SKM-1 treated with dmso at 0.1 percent for 144 hours (cell line): ENCODE results near the gene ZEB1.
"Not testable (repeated sequence)": the region's sequence is repeated elsewhere in the genome, so short reads cannot be mapped to it uniquely, and the experiment has no call there.

ENCODE experiments used
- DNase-seq: peaks from one replicate; lab custom pipeline; 2025; ENCODE audit not compliant: unreplicated experiment; lab: John Stamatoyannopoulos, UW

Gene ZEB1

DNA sequence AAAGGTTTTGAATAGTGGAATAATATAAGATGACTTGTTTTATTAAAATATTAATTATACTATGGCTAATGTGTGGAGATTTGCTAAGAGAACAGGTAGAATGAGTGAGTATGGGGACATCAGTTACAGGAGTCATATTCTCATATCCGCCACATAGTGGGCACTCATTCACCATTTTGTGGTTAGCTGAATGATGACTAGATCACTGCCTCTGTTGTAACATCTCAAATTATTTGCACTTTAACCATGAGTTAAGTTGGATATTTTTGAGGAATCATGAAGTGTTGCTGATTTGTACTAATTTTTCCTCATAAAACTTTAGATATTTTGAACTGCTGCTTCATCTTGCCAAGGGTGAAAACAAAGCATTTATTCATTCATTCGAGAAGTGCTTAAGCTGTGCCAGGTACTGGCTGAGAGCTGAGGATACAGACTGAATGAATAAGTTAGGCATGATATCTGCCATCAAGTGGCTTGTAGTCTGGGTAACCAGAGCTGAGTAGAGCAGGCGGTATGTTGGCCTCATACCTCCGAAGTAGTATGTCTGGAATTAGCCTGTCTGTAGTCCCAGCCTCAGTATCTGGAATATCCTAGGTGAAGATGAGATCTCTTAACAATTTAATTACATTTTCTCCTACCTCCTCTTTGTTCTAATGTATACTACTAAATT is 100.5 kb downstream of the ZEB1 start:
- no peak for DNase-seq

DNA sequence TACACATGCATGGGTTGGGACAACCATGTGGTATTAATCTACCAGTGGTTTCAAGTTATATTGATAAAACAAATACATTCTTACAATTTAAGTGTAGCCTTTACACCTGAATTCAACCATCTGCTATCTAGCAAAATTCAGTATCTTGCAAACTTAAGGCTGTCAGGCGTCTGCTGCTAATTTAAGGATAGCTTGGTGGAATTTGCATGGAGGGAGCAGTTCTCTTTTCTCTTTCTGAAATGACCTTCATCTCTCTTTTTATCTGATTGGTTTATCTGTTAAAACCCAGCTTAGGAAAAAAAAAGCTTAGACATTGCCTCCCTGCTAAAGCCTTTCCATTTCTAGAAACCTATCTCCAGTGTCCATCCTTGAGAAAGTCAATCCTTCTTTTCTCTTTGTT is 102.3 kb downstream of the ZEB1 start:
- no peak for DNase-seq

DNA sequence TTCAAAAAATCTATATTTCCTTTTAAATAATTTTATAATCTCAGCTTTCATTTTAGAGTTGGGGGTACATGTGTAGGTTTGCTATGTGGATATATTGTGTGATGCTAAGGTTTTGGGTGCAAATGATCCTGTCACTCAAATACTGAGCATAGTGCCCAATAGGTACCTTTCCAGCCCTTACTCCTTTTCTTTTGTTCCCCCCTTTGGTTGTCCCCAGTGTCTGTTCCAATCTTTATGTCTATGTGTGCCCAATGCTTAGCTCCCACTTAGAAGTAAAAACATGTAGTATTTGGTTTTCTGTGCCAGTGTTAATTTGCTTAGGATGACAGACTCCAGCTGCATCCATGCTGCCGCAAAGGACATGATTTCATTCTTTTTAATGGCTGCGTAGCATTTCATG is 103.6 kb downstream of the ZEB1 start:
- no peak for DNase-seq

DNA sequence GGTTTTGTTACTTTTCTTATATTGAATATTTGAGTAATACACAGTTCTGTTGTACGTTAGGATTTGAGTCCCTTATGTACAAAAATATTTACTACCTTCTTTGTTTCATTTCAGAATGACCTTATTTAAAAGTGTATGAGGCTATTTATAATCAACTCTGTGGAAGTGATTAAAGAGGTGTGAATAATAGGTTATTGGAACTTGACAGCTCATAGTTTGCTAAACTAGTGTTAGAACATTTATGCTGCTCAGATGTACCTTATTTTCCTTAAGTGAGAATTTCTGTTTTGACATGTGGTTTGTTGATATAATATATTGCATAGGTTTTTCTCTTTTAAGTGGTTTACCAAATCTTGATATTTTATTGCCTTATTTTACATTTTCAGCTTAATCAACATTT is 105.5 kb downstream of the ZEB1 start:
- no peak for DNase-seq

DNA sequence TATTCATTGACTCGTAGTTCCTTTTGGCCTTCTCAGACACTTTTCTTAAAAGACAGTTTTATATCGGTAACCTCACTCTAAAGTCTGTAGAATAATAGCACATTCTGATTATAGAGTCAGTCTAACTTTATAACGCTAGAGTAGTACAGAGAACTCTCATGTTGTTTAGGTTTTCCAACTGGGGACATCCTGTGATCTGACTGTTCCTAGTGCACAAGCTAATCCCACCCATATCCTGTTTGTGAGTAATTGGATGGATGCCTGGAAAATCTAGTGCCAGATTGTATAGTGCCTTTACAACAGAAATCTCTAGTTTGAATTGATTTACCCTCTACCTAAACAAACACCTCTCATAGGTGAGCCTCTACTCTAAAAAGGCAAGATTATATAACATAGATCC is 107.4 kb downstream of the ZEB1 start:
- DNase-seq = no peak

DNA sequence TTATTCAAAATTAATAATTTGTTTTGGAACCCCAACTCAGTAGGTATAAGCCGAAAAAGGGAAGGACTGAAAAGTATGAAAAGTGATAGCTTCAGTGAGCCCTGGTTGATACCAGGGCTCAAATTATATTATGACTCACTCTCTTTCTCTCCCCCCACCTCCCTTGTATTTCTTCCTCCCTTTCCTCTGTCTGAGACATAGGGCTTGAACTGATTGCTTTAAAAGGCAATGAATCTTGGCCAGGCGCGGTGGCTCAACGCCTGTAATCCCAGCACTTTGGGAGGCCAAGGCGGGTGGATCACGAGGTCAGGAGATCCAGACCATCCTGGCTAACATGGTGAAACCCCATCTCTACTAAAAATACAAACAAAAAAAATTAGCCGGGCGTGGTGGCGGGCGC is 108.3 kb downstream of the ZEB1 start:
- DNase-seq = not testable (repeated sequence)

DNA sequence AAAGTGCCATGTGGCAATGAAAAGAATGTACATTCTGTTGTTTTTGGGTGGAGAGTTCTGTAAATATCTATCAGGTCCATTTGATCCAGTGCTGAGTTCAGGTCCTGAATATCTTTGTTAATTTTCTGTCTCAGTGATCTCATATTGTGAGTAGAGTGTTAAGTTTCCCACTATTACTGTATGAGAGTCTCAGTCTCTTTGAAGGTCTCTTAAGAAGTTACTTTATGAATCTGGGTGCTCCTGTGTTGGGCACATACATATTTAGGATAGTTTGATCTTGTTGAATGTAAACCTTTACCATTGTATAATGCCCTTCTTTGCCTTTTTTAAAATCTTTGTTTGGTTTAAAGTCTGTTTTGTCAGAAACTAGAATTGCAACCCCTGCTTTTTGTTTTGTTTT is 109.5 kb downstream of the ZEB1 start:
- not testable (repeated sequence) for DNase-seq

DNA sequence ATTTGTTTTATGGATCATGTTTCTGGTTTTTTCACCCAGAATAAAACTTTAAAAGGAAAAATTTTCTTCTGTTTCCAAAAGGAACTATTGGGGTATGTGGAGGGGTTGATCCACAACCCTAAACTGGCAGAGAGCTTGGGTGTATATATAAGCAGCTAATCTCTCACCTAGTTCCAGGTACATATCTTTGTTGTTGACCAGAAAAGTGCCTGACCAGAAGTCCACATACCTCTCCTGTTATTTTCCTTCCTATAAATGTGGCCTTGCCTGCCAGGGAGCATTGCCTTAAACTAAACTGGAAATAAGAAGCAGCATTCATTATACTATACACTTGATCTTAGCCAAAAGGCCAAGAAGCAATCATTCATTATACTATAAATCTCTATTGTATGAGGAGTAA is 112.0 kb downstream of the ZEB1 start:
- no peak for DNase-seq

DNA sequence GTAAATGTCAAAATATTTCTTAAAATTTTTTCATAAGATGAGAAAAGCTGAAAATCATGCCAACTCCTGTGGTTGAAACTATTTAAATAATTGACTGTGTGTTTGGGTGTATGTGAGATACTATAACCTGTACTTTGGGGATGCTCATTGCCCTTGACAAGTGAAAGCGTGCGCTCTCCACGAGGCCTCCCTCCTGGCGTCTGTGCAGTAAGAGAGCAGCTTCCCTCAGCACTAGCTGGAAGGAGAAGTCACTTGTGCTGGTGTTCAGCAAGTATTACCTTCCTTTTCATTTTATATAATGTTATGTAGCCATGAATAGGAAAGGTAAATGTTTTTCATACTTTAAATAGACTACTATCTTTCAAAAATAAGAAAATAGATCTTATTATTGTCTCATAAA is 118.9 kb downstream of the ZEB1 start:
- no peak for DNase-seq

DNA sequence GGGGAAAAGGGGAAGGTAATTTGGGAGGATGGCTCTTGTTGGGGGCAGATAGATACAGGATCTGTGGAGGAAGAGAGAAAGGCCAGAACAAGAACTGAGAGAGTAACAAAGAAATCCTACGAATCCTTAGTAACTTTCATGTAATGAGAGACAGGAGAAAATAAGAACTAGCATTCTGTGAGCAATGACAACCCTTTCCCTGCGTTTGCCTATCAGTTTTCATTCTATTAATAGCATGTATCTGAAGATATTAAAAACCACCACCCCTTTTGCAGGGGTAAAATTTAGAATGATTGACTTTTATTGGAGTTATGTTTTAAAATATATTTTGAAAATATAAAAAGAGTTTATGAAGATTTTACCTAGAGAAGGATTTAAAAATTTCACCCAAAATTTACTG is 132.8 kb downstream of the ZEB1 start:
- no peak for DNase-seq

DNA sequence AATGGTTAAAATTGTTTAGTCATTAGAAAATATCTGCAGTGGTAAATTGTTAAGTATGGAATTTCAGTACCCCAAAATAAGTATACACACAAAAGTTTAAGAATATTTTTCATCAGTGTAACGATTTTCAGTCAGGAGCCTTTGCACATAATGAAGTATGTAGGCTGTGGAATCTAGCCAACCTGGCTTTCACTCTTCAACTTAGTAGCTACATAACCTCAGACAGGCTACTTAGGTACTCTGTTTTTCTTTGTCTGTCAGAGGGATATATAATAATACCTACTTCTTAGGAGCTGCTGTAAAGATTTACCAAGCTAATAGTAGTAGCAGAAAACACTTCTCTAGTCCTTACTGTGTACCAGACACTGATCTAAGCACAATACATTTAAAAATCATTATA is 137.5 kb downstream of the ZEB1 start:
- DNase-seq = no peak

DNA sequence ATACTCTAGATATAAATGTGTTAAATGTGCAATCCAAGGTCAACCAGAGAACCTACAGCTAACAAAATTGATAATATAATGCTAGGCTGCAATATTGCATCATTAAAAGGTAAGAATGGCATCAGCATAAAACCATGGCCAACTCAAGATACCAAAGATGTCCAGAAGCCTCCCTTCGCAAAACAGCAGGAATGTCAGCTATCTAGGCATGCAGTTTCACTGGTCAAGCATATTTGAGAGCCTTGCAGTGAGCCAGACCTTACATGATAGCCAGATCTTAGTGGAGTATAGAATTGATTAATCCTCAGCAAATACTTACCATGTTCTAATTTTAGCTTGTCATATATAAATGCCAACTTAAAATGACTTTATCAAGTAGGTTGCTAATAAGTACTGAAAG is 138.8 kb downstream of the ZEB1 start:
- no peak for DNase-seq

DNA sequence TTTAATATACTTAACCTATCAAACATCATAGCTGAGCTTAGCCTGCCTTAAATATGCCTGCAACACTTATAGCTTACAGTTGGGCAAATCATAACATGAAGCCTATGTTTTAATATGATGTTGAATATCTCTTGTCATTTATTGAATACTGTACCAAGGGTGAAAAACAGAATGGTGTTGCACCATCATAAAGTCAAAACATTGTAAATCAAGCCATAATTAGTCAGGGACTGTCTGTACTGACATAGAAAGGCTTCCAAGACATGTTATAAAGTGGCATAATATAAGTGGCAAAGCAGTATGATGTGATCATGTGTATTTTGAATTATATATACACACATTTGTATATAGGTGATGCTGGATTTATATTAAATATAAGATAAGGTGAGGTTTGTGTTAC is 140.0 kb downstream of the ZEB1 start:
- DNase-seq = no peak

DNA sequence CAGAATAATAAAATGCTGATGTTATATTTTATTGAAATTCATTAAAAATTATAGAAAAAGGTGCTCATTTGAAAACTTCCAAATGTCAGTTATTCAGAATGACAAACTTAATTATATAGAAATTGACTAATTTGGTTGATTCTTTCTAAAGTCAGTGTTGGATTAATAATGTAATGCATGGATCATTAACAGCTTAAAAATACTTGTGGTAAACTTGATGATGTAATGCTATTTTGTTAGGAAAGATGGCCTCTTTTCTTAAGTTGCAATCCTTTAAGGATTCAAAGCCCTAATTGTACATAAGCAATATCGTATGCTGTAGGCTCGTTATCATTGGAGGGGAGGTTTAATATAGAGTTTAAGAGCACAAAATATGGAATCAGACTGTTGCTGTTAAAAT is 141.2 kb downstream of the ZEB1 start:
- DNase-seq = no peak

DNA sequence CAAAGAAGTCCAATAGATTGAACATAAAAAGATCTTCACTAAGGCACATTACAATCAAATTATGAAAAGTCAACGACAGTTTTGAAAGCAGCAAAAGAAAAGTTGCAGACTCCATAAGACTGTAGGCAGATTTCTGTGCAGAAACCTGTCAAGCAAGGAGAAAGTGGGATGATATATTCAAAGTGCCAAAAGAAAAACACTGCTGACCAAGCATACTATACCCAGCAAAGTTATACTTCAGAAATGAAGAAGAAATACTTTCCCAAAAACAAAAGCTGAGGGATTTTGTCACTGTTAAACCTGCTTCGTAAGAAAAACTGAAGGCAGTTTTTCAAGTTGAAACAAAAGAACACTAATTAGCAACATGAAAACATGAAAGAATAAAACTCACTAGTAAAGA is 145.5 kb downstream of the ZEB1 start:
- DNase-seq = no peak

DNA sequence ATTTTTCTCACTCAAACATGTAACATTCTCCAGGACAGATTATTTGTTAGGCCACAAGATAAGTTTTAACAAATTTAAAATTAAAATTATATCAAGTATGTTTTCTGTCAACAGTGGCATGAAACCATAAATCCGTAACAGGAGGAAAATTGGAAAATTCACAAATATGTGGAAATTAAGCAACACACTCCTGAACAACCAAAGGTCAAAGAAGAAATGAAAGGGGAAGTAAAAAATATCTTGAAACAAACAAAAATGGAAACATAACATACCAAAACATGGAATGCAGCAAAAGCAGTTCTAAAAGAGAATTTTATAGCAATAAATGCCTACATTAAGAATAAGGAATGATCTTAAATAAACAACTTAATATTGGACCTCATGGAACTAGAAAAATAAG is 147.3 kb downstream of the ZEB1 start:
- DNase-seq = no peak

DNA sequence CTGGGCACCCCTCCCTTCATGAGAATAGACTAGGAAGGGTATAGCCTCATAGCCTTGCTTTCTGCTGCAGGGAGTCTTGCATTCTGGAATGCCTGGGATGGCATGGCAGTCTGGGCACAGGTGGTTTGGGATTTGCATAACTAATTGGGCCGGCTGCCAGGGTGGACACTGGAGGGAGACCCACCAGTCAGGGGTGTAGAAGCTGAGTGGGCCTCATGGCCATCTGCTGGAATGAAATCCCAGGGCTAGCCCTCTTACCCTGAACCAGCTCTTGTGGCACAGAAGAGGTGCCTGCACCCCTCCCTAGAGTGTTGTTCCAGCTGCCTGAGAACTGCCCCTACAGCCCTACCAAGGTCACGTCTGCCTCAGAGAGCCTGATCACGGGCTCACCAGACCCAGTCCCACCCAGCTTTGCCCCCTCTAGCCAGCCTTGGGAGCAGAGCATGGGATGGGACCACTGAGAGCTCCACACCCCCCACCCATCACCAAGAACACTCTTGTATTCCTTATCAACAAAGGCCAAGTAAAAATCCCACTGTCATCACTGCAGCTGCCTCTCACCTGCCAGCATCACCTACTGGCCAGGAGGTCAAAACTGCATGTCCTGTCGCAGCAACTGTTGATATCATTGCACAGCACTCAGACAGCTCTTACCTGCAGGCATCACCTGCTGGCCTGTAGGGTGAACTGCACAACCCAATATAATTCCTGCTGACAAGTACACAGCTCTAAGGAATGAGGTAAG is 148.9 kb downstream of the ZEB1 start:
- DNase-seq = no peak

DNA sequence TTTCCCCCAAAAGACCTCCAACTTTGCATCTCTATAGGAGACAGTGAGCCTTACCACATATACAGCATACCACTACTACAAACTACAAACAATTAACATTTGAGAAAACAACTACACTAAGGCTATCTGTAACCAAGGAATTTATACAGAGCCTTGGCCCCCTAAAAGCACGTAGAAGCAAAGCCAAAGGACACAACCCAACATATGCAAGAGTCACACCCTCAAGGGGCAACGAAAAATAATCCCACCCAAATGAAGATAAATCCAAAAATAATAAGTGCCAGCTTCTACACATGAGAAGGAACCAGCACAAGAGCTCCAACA is 149.5 kb downstream of the ZEB1 start:
- no peak for DNase-seq

DNA sequence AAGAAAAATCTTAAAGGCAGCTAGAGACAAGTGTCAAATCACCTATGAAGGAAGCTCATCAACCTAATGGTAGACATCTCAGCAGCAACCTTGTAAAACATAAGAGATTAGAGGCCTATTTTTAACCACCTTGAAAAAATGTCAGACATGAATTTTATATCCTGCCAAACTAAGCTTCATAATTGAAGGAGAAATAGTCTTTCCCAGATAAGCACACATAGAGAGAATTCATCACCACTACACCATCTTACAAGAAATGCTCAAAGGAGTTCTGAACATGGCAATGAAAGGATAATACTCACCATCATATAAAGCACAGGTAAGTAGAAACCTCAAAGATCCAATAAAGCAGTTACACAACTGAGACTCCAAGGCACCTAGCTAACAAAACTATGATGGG is 156.5 kb downstream of the ZEB1 start:
- DNase-seq = no peak

DNA sequence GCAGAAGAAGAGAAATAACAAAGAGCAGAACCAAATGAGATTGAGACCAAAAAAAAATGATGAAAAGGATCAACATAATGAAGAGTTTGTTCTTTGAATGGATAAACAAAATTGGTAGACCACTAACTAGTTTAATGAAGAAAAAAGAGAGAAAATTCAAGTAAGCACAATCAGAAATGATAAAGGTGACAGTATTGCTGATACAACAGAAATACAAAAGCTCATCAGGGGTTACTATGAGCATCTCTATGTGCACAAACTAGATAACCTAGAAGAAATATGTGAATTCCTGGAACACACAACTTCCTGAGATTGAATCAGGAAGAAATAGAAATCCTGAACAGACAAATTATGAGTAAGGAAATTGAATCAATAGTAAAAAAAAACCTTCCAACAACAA is 157.1 kb downstream of the ZEB1 start:
- no peak for DNase-seq

DNA sequence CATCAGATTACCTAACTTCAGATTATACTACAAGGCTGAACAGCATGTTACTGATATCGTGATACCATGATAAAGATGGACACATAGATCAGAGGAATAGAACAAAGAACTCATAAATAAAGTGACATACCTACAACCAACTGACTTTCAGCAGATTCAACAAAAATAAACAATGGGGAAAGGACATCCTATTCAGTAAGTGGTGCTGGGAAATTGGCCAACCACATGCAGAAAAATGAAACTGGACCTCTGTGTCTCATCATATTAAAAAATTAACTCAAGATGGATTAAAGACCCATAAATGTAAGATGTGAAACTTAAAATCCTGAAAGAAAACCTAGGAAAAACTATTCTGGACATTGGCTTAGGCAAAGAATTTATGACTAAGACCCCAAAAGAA is 158.6 kb downstream of the ZEB1 start:
- DNase-seq = no peak

DNA sequence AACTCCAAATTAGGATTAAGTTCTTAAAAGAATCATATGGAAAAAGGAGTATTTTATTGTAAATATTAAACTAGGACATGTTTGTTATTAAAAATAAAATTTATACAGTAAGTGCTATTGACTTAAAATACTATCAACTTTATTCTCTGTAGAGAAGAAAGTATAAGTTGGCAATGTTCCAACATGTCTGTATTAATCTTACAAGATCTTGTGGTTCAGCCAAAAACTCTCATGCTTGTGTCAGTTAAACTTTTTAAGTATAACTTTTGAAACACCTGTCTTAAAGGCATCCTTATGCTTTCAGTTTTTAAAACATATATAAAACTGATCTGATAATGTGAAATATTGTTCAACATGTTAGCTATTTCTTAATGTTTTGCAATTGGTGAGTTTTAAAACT is 160.7 kb downstream of the ZEB1 start:
- DNase-seq = no peak

DNA sequence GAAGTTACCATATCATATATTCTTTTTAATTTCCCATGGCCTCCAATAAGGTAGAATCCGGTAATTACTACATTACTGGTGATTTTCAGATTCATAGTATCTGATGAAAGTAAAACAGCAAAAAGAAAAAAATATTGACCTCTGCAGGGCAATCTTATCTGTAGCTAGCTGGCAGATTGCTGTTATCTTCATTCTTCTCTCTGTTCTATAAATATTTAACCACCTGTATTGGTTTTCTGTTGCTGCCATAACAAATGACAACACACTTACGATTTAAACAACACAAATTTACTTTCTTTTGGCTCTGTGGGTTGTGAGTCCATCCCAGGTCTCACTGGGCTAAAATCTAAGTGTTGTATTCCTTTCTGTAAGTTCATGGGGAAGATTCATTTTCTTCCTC is 164.5 kb downstream of the ZEB1 start:
- no peak for DNase-seq
